Stimulated activated CD4-positive, alpha-beta T cell treated with anti-CD3 and anti-CD28 coated beads, TNF-alpha, amount 100 ng/mL, for 24 hours (primary cell): ENCODE data around the gene PRSS38.

Source experiments
- DNase-seq, 3 experiments: peaks; one replicate each; pipeline ENCODE4 v3.0.0-alpha.2; 2020; ENCODE audit warnings: low read depth in 3 of 3

PRSS38 gene

GRCh38 chr1:227885135-227885647 lies 69.7 kb downstream of the PRSS38 start:
- DNase-seq = no peak

GRCh38 chr1:227885648-227886502 lies 70.4 kb downstream of the PRSS38 start:
- no peak for DNase-seq

- DNase-seq = no peak
These were observed 71.1 kb downstream of the PRSS38 start for GRCh38 chr1:227886503-227886961.

- DNase-seq = peak in 1 of 3 experiments; percentile 25
These were observed 71.7 kb downstream of the PRSS38 start for GRCh38 chr1:227886993-227887696.

- DNase-seq = peak in 1 of 3 experiments; percentile 36
These were observed 72.4 kb downstream of the PRSS38 start for GRCh38 chr1:227887697-227888403.

GRCh38 chr1:227888404-227889046 lies 73.0 kb downstream of the PRSS38 start:
- DNase-seq = no peak

- DNase-seq = no peak
These were observed 73.8 kb downstream of the PRSS38 start for GRCh38 chr1:227889047-227889862.

GRCh38 chr1:227889863-227890405 lies 74.5 kb downstream of the PRSS38 start:
- DNase-seq = no peak

GRCh38 chr1:227890451-227891222 lies 75.2 kb downstream of the PRSS38 start:
- no peak for DNase-seq

- no peak for DNase-seq
These were observed 75.9 kb downstream of the PRSS38 start for GRCh38 chr1:227891223-227891954.

- no peak for DNase-seq
These were observed 76.5 kb downstream of the PRSS38 start for GRCh38 chr1:227891955-227892488.

- no peak for DNase-seq
These were observed 77.2 kb downstream of the PRSS38 start for GRCh38 chr1:227892489-227893299.

- DNase-seq = no peak
These were observed 77.9 kb downstream of the PRSS38 start for GRCh38 chr1:227893300-227893948.

- no peak for DNase-seq
These were observed 78.7 kb downstream of the PRSS38 start for GRCh38 chr1:227893949-227894721.

- DNase-seq = no peak
These were observed 79.5 kb downstream of the PRSS38 start for GRCh38 chr1:227894831-227895451.
